HG03439 (cell line): ENCODE data around the gene GTF2F1.
"Not testable (repeated sequence)": the region's sequence is repeated elsewhere in the genome, so short reads cannot be mapped to it uniquely, and the experiment has no call there.

Experiments used
- ATAC-seq: cut with Tn5 transposase; IDR thresholded peaks from one replicate; pipeline ENCODE4 v1.9.1; 2021; ENCODE audit warnings: mild to moderate bottlenecking, moderate library complexity; ENCODE audit not compliant: unreplicated experiment

The GTF2F1 gene

GRCh38 chr19:6360445-6360844 is 32.5 kb downstream of the GTF2F1 start:
- not testable (repeated sequence) for ATAC-seq

- no peak for ATAC-seq
Measured at GRCh38 chr19:6359568-6360341, 33.2 kb downstream of the GTF2F1 start.

DNA sequence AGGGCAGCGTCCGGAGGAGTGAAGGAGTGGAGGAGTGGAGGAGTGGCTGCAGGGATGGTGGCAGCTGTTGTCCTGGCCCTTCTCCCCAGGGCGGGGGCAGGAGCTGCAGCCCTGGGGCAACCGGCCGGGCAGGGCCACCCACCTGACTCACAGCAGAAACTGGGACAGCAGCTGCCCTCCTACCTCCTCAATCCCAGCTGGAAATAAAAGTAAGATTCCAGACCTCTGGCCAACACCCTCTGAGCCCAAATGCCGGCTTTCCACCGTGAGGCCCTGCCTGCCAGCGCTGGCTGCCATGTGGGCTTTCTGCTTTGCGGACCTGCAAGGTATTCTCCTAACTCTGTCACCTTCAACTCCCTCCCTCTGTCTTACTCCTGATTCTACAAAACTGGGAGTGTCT is 35.0 kb downstream of the GTF2F1 start:
- ATAC-seq, result no peak

DNA sequence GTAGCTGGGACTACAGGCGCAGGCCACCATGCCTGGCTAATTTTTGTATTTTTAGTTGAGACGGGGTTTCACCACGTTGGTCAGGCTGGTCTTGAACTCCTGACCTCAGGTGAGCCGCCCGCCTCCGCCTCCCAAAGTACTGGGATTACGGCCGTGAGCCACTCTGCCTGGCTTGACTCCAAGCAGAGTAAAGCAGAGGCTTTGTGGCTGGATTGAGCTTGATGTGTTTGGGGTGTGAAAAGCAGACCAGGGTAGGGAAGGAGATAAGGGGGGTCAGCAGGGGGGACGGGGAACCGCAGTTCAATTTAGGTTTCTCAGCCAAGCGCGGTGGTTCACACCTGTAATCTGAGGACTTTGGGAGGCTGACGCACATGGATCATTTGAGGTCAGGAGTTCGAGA is 35.8 kb downstream of the GTF2F1 start:
- ATAC-seq, result no peak

- not testable (repeated sequence) for ATAC-seq
Measured at GRCh38 chr19:6355321-6356040, 37.5 kb downstream of the GTF2F1 start.

- ATAC-seq, result no peak
Measured at GRCh38 chr19:6354098-6354674, 38.8 kb downstream of the GTF2F1 start.

- no peak for ATAC-seq
Measured at GRCh38 chr19:6352381-6353165, 40.4 kb downstream of the GTF2F1 start.

GRCh38 chr19:6350688-6351087 is 42.3 kb downstream of the GTF2F1 start:
- ATAC-seq, result no peak

GRCh38 chr19:6349271-6349670 is 43.7 kb downstream of the GTF2F1 start:
- ATAC-seq, result not testable (repeated sequence)

GRCh38 chr19:6343462-6343861 is 49.5 kb downstream of the GTF2F1 start:
- no peak for ATAC-seq

- no peak for ATAC-seq
Measured at GRCh38 chr19:6340493-6341201, 52.3 kb downstream of the GTF2F1 start.

DNA sequence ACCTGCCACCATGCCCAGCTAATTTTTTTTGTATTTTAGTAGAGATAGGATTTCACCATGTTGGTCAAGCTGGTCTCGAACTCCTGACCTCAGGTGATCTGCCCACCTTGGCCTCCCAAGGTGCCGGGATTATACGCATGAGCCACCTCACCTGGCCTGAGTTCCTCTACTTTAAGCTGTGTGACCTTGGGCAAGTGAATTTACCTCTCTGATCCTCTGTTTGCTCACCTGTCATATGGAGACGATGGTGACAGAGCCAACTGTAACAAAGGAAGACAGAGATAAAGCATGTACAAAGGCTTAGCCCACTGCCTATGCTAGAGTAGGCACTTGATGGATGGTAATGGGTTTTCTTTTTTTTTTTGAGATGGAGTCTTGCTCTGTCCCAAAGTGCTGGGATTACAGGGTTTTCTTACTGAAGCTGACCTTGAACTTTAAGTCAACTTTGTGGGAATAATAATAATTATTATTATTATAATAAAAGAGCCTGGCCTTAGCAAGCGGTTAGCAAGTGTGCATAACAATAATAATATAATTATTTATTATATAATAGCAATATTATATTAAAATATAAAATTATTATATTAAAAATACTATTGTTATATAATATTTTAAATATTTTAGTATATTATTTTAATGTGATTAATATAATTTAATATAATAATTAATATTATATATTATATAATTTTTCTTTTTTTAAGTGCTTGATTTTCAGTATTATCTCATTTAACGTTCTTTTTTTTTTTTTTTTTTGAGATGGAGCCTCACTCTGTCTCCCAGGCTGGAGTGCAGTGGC is 58.3 kb downstream of the GTF2F1 start:
- ATAC-seq, result no peak

- ATAC-seq, result no peak
Measured at GRCh38 chr19:6333439-6333838, 59.5 kb downstream of the GTF2F1 start, which contains the start of gene ACER1. ACER1 (minus strand) TSS chr19:6333612; CDS start chr19:6333551, 61 bp downstream.
